Psoas muscle (tissue), 8 donors: ENCODE data around the gene NLRP3. TPM values are rescaled to one million over a fixed set of nuclear protein-coding genes. Genes with fewer than 3 reads are reported as not detected.

Experiments used
- ATAC-seq, 4 donors: fragments of 200-7000 bp; cut with Tn5 transposase; one replicate each; pipeline ENCODE4 v1.9.1; 2020; ENCODE audit warnings: moderate library complexity in 3 of 4, mild to moderate bottlenecking in 2 of 4
- DNase-seq, 2 donors: peaks; one replicate each; pipeline ENCODE4 v3.0.0-alpha.2; 2020
- H3K27ac ChIP-seq: fragments of 200-600 bp; one replicate; pipeline ENCODE4 v1.8.0; 2022
- H3K27me3 ChIP-seq, 3 donors: fragments of 200-600 bp in 1 of 3; one replicate each; pipeline versions ENCODE4 v1.6.1 to v1.8.0; 2013 to 2022; ENCODE audit warnings: low read length in 2 of 3, mild to moderate bottlenecking in 2 of 3, moderate library complexity in 1 of 3; ENCODE audit not compliant: insufficient read depth in 3 of 3
- H3K36me3 ChIP-seq, 2 donors: fragments of 200-600 bp in 1 of 2; one replicate each; pipeline versions ENCODE4 v1.6.1 to v1.8.0; 2013 to 2022; ENCODE audit warnings: low read depth in 1 of 2, mild to moderate bottlenecking in 1 of 2, moderate library complexity in 1 of 2; ENCODE audit not compliant: insufficient read depth in 1 of 2
- H3K4me1 ChIP-seq: fragments of 200-600 bp; one replicate; pipeline ENCODE4 v1.8.0; 2022
- H3K4me3 ChIP-seq: fragments of 200-600 bp; one replicate; pipeline ENCODE4 v1.8.0; 2022; ENCODE audit warnings: mild to moderate bottlenecking
- H3K9me3 ChIP-seq: fragments of 200-600 bp; one replicate; pipeline ENCODE4 v1.8.0; 2022
- CTCF ChIP-seq: fragments of 200-600 bp; IDR thresholded peaks from one replicate; pipeline ENCODE4 v1.8.0; 2022; ENCODE audit warnings: antibody characterized with exemption
- WGBS, 3 donors: extraction: QIAGEN DNeasy Blood & Tissue Kit; methylation state at CpG; one replicate each; pipeline versions ENCODE4 v1.1.6 to v1.1.7; 2013; 5-methylcytosine and 5-hydroxymethylcytosine counted together
- intact Hi-C, 2 donors: fragments of 100-400 bp; cut with DNase I; formaldehyde crosslinking; loops; one replicate each; pipeline versions ENCODE4 v1.11.0 to v1.14.2; 2022
- polyA plus RNA-seq, 3 donors: library from polyadenylated mRNA; stranded (reverse); fragments of 200-250 nt; gene quantifications; one replicate each; pipeline ENCODE4 v1.2.3, GENCODE V29; 2013
- total RNA-seq, 4 donors: library from RNA; stranded (reverse); fragmentation: NEBNext Ultra II Directional in 2 of 4; extraction: Animal tissue kit (Norgen Biotek cat#: 25700) in 2 of 4; gene quantifications; one replicate each; pipeline versions ENCODE4 v1.2.1 to v1.2.4, GENCODE V29; 2021 to 2023
- donor health status: healthy with polysubstance abuse.
- donor health status: DM: no; HTN: no; CAD: no; lungs with moderate emphysema.
- donor health status: Bipolar disorder and iron deficiency.
- donor health status: healthy.
- donor health status: DM: yes; HTN: yes; CAD: no.
- donor health status: DM: no; HTN: no; CAD: no.
- donor health status: DM: no; HTN: no; CAD: no.
- donor health status: DM: yes; HTN: yes; CAD: no.

Gene NLRP3
- total and polyA plus RNA-seq, 7 donors: 0.07 to 0.98 (median 0.27) TPM

- DNase-seq (no peak), ATAC-seq (no peak)
- Histone ChIP-seq H3K27ac (no peak overlapping the region), H3K4me3 (peak overlapping the region; percentile 4), H3K36me3 (no peaks in the 10 kb centered on the region), H3K27me3 (peaks cover 0 to 5% (median 0%) of the 10 kb centered on the region in 3 donors), H3K4me1 (no peaks in the 10 kb centered on the region), H3K9me3 (no peaks in the 10 kb centered on the region)
- 93 to 94% (median 94%) methylated on average over 9 of the region's 9 CpGs for WGBS, 3 donors
- TF ChIP-seq CTCF: no peak
- intact Hi-C loops: no loop called here
These were observed 3.4 kb downstream of the NLRP3 start for GRCh38 chr1:247419336-247419735.

GRCh38 chr1:247421074-247421473 is 5.1 kb downstream of the NLRP3 start:
- Histone ChIP-seq H3K27ac (no peak overlapping the region), H3K27me3 (peaks cover 0 to 5% (median 0%) of the 10 kb centered on the region in 3 donors), H3K4me3 (no peak overlapping the region), H3K9me3 (no peaks in the 10 kb centered on the region), H3K36me3 (no peaks in the 10 kb centered on the region), H3K4me1 (no peaks in the 10 kb centered on the region)
- intact Hi-C loops: no loop called here
- no peak for TF ChIP-seq CTCF
- DNase-seq (no peak), ATAC-seq (no peak)
- WGBS, 3 donors: 74 to 83% (median 78%) methylated on average over 2 of the region's 2 CpGs

GRCh38 chr1:247429496-247429895 is 13.5 kb downstream of the NLRP3 start:
- intact Hi-C loops: no loop called here
- H3K4me1 ChIP-seq: no peaks in the 10 kb centered on the region
- no peaks in the 10 kb centered on the region for H3K36me3 ChIP-seq
- H3K27me3 ChIP-seq: peaks cover 0 to 3% (median 0%) of the 10 kb centered on the region in 3 donors
- ATAC-seq: no peak
- WGBS, 3 donors: 31 to 57% (median 33%) methylated on average over 6 of the region's 6 CpGs
- H3K9me3 ChIP-seq: no peaks in the 10 kb centered on the region
- H3K27ac ChIP-seq: no peak overlapping the region
- DNase-seq: no peak
- no peak overlapping the region for H3K4me3 ChIP-seq
- TF ChIP-seq CTCF: no peak

- H3K9me3 ChIP-seq: no peaks in the 10 kb centered on the region
- intact Hi-C loops: no loop called here
- 68 to 76% (median 75%) methylated on average over 1 of the region's 1 CpG for WGBS, 3 donors
- ATAC-seq (no peak), DNase-seq (no peak)
- peaks cover 0 to 3% (median 0%) of the 10 kb centered on the region in 3 donors for H3K27me3 ChIP-seq
- no peak overlapping the region for H3K27ac ChIP-seq
- no peaks in the 10 kb centered on the region for H3K36me3 ChIP-seq
- H3K4me3 ChIP-seq: no peak overlapping the region
- H3K4me1 ChIP-seq: no peaks in the 10 kb centered on the region
- TF ChIP-seq CTCF: no peak
These were observed 14.5 kb downstream of the NLRP3 start for GRCh38 chr1:247430434-247430833.

GRCh38 chr1:247431643-247432042 is 15.7 kb downstream of the NLRP3 start:
- intact Hi-C loops: no loop called here

More at GRCh38 chr1:247431643-247432042, 15.7 kb downstream of the NLRP3 start:
- H3K4me3 ChIP-seq: no peak overlapping the region
- 85 to 88% (median 86%) methylated on average over 9 of the region's 9 CpGs for WGBS, 3 donors
- H3K27me3 ChIP-seq: peaks cover 0 to 3% (median 0%) of the 10 kb centered on the region in 3 donors
- no peaks in the 10 kb centered on the region for H3K9me3 ChIP-seq
- DNase-seq (no peak), ATAC-seq (no peak)
- H3K27ac ChIP-seq: no peak overlapping the region
- no peak for TF ChIP-seq CTCF
- H3K4me1 ChIP-seq: no peaks in the 10 kb centered on the region
- H3K36me3 ChIP-seq: no peaks in the 10 kb centered on the region
